CD4-positive, alpha-beta T cell treated with Interleukin-12 subunit alpha and Interleukin-12 subunit beta, for 1 hour (primary cell): ENCODE data around the gene GFRA1.

Experiments
- DNase-seq: peaks from one replicate; pipeline ENCODE4 v3.0.0-alpha.2; 2020

GFRA1 gene

GRCh38 chr10:116017405-116017804 is 255.6 kb downstream of the GFRA1 start:
- no peak for DNase-seq

- no peak for DNase-seq
These were observed 257.2 kb downstream of the GFRA1 start for GRCh38 chr10:116015583-116016333.

- no peak for DNase-seq
These were observed 258.0 kb downstream of the GFRA1 start for GRCh38 chr10:116014871-116015582.

GRCh38 chr10:116014326-116014725 is 258.7 kb downstream of the GFRA1 start:
- no peak for DNase-seq

GRCh38 chr10:116011929-116012328 is 261.1 kb downstream of the GFRA1 start:
- no peak for DNase-seq

DNA sequence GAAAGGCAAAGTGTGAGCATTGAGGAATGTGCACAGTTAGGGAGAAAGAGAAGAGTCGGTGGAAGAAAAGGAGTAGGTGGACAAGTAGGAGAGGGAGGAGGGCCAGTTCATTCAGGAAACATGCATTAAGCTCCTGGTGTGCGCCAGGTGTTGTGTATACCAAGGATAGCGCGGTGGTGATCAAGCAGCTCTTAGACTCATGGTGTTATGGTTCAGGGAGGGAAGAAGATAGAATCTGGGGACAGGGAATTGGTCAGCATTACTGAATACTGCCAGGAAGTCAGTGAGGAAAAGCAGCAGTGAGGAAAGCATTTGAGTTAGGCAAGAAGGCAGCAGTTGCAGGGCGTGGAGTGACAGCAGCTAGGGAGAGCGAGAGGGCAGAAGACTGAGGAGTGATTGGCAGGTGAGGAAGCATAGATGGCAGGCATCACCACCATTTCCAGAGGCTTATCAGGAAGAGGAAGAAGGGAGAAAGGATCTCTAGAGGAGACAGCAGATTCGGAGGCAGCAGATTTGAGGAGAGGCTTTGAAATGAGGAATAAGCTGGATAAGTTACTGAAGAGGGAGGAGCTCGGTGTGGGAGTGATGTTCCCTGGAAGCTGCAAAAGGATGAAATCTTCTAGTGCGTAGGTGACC is 265.6 kb downstream of the GFRA1 start:
- DNase-seq = no peak
